Measurements from ENCODE around the gene ZNF831. TPM values are rescaled to one million over a fixed set of nuclear protein-coding genes. Genes with fewer than 3 reads are reported as not detected.

ZNF831 gene
- total RNA-seq, 4 donors from 2014 or later = 0.15 to 1.2 (median 0.37) TPM

GRCh38 chr20:59177266-59178250 lies 13.9 kb downstream of the ZNF831 start:
- no peak overlapping the region for H3K27ac ChIP-seq
- no peak for ATAC-seq
- H3K9me3 ChIP-seq = peaks cover 0 to 9% (median 0%) of the 10 kb centered on the region in 3 donors
- peaks cover 15% of the 10 kb centered on the region for H3K27me3 ChIP-seq
- TF ChIP-seq EP300 (IDR thresholded peaks at IDR 0.05) = no peak
- TF ChIP-seq POLR2AphosphoS5 (IDR thresholded peaks at IDR 0.05) = no peak
- TF ChIP-seq POLR2A (IDR thresholded peaks at IDR 0.05) = no peak
- no peak for TF ChIP-seq CTCF (IDR thresholded peaks at IDR 0.05)
- no peak overlapping the region for H3K4me3 ChIP-seq
- 86 to 89% methylated on average over 4 to 8 of the region's 13 CpGs for WGBS, 2 donors (ENCODE audit: low coverage in 1 of 2)
- no peaks in the 10 kb centered on the region for H3K36me3 ChIP-seq
- H3K4me1 ChIP-seq = no peaks in the 10 kb centered on the region

GRCh38 chr20:59178983-59179595 lies 15.5 kb downstream of the ZNF831 start:
- ATAC-seq = no peak
- no peaks in the 10 kb centered on the region for H3K4me1 ChIP-seq
- H3K4me3 ChIP-seq = no peak overlapping the region
- TF ChIP-seq POLR2A (IDR thresholded peaks at IDR 0.05) (no peak), CTCF (IDR thresholded peaks at IDR 0.05) (no peak), EP300 (IDR thresholded peaks at IDR 0.05) (no peak), POLR2AphosphoS5 (IDR thresholded peaks at IDR 0.05) (no peak)
- no peak overlapping the region for H3K27ac ChIP-seq
- peaks cover 1% of the 10 kb centered on the region for H3K27me3 ChIP-seq
- H3K36me3 ChIP-seq = no peaks in the 10 kb centered on the region
- WGBS, 2 donors (ENCODE audit: low coverage in 1 of 2) = 67 to 70% methylated on average over 4 to 6 of the region's 10 CpGs
- peaks cover 0 to 9% (median 0%) of the 10 kb centered on the region in 3 donors for H3K9me3 ChIP-seq

DNA sequence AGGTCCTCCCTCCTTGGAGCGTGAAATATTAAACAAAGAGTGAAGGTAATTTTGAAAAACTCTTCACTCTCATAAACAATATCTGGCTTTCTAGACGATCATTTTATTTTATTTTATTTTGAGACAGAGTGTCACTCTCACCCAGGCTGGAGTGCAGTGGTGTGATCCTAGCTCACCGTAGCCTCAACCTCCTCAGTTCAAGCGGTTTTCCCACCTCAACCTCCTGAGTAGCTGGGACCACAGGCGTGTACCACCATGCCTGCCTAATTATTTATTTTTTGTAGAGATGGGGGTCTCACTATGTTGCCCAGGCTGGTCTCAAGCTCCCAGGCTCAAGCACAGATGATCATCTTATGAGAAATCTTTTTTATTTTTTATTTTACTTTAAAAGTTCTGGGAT lies 16.4 kb downstream of the ZNF831 start:
- no peak for ATAC-seq
- WGBS, 2 donors (ENCODE audit: low coverage in 1 of 2) = 79 to 83% methylated on average over 5 of the region's 5 CpGs
- no peaks in the 10 kb centered on the region for H3K27me3 ChIP-seq
- H3K27ac ChIP-seq = no peak overlapping the region
- H3K9me3 ChIP-seq = peaks cover 0 to 9% (median 0%) of the 10 kb centered on the region in 3 donors
- no peaks in the 10 kb centered on the region for H3K36me3 ChIP-seq
- H3K4me3 ChIP-seq = no peak overlapping the region
- H3K4me1 ChIP-seq = no peaks in the 10 kb centered on the region
- TF ChIP-seq POLR2A (IDR thresholded peaks at IDR 0.05) = no peak
- TF ChIP-seq POLR2AphosphoS5 (IDR thresholded peaks at IDR 0.05) = no peak
- TF ChIP-seq EP300 (IDR thresholded peaks at IDR 0.05) = no peak

DNA sequence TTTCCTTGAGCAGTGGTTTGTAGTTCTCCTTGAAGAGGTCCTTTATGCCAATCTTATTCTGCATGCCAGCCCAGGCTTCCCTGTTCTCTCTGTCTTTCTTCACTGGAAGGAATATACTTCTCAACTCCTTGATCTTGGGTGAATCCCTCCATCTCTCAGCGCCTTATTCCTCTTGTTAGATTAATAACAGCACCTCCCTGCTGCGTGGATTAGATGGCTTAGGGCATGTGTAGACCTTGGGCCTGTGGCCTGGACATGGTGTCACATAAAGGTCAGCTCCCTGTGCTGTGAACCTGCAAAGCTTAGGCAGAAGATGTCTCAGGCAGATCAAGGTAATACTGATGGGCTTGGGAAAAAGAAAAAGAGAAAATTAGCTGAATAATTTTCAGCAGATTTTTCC lies 18.3 kb downstream of the ZNF831 start:
- H3K4me3 ChIP-seq = no peak overlapping the region
- peaks cover 0 to 9% (median 0%) of the 10 kb centered on the region in 3 donors for H3K9me3 ChIP-seq
- no peaks in the 10 kb centered on the region for H3K27me3 ChIP-seq
- H3K4me1 ChIP-seq = no peaks in the 10 kb centered on the region
- no peak for ATAC-seq
- no peak for TF ChIP-seq EP300 (IDR thresholded peaks at IDR 0.05)
- 100% methylated on average over 1 of the region's 2 CpGs; no CpG with 5 or more reads in 1 of the 2 donors for WGBS, 2 donors (ENCODE audit: low coverage in 1 of 2)
- H3K36me3 ChIP-seq = no peaks in the 10 kb centered on the region
- H3K27ac ChIP-seq = no peak overlapping the region

DNA sequence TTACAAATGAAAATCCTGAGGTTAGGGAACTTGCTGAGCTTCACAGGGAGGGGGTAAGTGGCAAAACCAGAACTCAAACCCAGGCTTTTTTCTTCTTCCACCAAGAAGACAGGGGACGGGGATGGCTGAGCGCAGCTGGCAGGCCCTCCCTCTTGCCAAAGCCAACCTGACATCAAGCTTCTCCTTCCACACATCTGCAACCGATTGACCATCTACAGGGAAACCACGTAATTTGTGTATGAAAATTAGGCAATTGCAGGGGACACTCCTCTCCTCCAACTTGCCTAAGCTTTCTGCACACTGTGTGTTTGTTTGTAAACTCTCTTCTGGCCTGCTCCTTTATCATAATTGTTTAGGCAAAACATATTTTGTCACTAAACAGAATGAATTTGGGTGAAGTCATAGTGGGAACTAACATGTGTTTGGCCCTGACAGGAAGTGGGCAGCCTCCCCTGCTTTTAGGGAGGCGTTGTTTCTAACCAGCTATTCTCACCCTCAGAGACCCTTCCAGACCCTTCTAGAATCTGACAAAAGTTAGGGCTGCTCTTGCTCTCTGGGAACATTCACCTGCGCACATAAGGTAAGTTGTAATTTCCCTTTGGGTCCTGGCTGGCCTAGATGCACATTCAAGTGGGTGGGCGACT lies 18.9 kb downstream of the ZNF831 start:
- no peaks in the 10 kb centered on the region for H3K36me3 ChIP-seq
- no peaks in the 10 kb centered on the region for H3K4me1 ChIP-seq
- H3K4me3 ChIP-seq = no peak overlapping the region
- 83 to 91% methylated on average over 4 to 5 of the region's 7 CpGs for WGBS, 2 donors (ENCODE audit: low coverage in 1 of 2)
- ATAC-seq = no peak
- H3K9me3 ChIP-seq = peaks cover 0 to 9% (median 0%) of the 10 kb centered on the region in 3 donors
- TF ChIP-seq POLR2A (IDR thresholded peaks at IDR 0.05) (no peak), POLR2AphosphoS5 (IDR thresholded peaks at IDR 0.05) (no peak), CTCF (IDR thresholded peaks at IDR 0.05) (no peak), EP300 (IDR thresholded peaks at IDR 0.05) (no peak)
- no peak overlapping the region for H3K27ac ChIP-seq
- no peaks in the 10 kb centered on the region for H3K27me3 ChIP-seq
